DMS153 treated with DMSO at 0.1 percent for 48 hours (cell line): ENCODE results near the gene FBXL16.
A peak's percentile ranks its signal among the peaks of the same experiment; 100 is the strongest.
"Not testable (repeated sequence)": the region's sequence is repeated elsewhere in the genome, so short reads cannot be mapped to it uniquely, and the experiment has no call there.

Experiments
- DNase-seq: peaks from one replicate; lab custom pipeline; 2025; ENCODE audit not compliant: unreplicated experiment; lab: John Stamatoyannopoulos, UW

FBXL16 gene

DNA sequence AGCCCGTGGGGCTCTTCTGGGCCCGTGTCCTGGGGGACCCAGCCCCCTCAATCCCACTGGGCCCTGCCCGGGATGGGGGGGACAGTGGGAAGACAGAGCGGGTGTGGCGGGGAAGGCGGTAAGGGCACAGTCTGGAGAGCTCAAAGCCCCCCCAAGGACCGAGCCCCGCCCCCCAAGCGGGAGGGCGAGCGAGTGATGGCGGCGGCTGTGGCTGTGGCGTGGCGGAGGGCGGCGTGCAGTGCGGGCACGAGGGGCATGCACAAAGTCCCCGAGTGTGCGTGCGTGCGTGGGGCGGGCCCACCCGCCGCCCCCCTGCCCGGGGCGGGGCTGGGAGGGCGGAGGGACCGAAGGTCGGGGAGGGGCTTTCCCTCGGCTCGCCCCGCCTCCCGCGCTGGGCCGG lies 11.8 kb downstream of the FBXL16 start:
- no peak for DNase-seq

DNA sequence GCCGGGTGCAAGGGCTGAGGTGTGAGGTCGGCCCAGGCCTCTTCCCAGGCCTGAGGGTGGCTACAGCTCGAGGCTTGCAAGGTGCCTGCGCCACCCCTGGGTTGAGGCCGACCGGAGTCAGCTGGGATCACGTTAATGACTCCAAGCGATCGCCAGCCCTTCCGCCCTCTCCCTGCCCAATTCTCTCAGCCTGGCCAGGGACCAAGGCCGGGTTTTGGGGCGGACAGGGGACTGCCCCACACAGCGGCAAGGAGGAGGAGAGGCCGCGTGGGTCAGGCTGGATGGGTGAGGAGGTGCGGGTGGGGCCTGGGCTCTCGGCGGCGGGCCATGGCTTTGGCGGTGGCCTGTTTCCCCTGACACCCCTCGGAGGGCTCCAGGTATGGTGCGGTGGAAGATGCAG lies 12.2 kb downstream of the FBXL16 start:
- no peak for DNase-seq

- no peak for DNase-seq
These were observed 13.1 kb downstream of the FBXL16 start for GRCh38 chr16:692356-693108.

- DNase-seq: not testable (repeated sequence)
These were observed 14.4 kb downstream of the FBXL16 start for GRCh38 chr16:691242-691641.

DNA sequence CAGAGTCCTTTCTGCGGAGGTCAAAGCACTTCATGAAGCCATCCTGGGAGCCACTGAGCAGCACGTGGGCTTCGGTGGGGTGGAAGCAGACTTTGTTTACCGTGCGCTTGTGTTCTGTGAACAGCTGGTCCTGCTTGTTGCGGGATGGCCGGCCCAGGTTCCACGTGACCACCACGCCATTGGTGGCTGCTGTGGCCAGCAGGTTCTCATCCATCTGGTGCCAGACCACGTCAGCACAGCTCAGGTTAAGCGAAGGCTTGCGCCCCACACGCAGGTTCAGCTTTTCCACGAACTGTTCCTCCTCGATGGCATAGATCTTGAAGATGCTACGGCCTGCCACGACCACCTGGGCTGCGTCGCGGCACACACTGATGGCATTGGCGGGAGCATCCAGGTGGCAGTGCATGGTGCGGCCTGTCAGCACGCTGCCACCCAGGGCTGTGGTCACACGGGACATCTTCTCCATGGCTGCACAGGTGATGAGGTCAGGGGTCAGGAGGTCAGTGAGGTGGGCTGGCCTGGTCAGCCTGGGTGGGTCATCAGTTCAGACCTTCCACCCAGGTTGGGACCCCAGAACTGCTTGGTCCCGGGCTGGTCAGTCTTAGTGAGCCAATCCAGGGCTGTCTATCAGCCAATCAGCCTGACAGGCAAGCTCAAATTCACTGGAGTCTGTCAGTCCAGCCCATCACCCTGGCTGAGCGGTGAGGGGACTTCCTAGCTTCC lies 16.3 kb downstream of the FBXL16 start:
- DNase-seq: no peak

DNA sequence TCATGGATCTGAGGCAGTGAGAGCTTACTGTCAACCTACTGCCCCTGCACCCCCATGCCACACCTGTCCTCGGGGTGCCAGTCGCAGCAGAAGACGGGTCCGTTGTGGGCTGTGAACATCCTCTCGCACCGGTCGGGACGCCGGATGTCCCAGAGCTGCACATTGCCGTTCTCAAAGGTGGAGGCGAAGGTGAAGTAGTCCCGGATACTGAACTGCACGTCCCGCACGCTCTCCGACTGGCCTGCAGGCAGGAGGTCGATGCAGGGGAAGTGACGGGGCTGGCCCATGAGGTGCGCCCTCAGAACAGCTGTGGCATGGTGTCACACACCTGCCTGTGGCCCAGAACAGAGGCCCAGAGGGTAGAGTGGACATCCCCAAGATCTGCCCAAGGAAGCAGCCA lies 18.1 kb downstream of the FBXL16 start:
- DNase-seq: no peak

GRCh38 chr16:686459-687260 lies 18.9 kb downstream of the FBXL16 start:
- DNase-seq: no peak

DNA sequence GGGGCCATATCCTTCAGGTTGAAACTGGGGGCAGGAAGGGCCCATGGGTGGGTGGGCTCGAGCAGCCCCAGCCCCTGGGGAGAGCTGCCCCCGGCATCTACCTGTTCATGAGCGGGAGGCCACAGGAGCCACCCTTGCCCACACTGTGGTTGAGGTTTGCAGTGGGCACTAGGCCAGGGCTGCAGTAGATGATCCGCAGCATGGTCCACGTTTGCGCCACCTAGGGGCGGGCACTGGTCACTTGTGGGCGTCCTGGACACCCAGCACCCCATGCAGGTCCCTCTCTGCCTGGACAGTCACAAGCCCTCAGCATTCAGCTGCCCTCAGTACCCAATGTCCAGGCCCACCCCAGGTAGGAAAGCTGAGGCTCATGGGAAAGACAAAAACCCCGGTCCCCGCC lies 19.6 kb downstream of the FBXL16 start:
- DNase-seq: peak; percentile 12

- DNase-seq: peak; percentile 82
These were observed 20.5 kb downstream of the FBXL16 start for GRCh38 chr16:684961-685696.

DNA sequence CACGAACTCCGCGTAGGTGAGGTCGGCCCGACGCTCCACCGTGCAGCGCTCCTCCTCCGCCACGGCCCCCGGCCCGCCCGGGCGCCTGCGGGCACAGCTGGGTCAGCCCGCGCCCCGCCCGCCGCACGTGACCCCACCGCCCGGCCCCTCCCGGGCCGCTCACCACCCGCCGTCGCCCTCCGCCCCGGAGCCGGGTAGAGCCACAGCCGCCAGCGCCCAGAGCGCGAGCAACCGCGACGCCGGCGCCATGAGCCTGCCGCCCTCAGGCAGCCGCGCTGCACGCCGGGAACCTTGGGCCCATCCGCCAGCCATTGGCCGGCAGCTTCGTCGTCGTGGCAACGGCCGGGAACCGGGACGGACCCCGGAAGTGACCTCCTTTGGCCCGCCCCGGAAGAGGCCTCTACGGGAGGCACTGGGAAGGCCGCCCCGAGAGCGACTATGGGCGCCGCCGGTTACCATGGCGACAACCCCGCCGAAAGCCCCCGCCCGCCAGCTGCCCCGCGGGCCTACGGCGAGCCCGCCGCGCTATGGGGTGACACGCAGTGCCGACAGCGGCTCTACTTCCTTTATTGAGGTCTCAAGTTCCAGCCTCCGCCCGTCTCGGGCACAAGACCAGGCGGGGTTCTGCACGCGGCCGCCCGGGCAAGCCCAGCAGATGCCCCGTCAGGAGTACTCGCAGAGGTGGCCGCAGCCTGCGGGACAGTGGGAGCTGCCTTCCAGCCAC lies 21.4 kb downstream of the FBXL16 start, which contains the start of gene JMJD8:
Gene JMJD8, minus strand, starts transcription at position 264 of the 724 bp plus-strand sequence. Its CDS starts 15 bp downstream, at position 249.
- peak; percentile 90 for DNase-seq

DNA sequence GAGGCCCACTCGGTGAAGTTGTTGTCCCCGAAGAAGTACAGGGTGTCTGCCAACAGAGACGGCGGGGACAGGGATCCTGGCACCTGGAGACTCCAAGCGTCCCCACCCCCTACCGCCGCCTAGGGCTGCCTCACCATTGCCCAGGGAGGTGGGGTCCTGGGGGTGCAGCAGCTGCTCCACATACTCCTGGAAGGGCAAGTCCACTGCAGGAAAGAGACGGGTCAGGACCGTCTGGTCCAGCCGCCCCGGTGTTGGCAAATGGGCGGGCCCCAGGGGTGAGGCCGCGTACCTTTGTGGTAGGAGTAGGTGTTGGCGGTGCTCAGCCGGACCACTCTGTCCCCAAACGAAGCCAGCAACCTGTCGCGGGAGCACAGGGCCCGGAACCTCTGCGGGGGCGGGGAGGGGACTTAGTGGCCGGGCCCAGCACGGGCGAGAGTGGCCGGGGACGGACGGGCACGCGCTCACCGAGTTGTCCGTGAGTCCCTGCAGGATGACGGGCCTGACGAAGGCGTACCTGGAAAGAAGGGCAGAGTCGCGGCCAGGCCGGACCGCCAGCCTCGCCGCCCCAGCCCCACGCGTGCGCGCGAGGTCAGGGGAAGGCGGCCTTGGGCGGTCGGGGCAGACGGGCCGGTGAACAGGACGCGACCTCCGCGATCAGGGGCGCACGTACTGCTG lies 22.1 kb downstream of the FBXL16 start:
- no peak for DNase-seq

DNA sequence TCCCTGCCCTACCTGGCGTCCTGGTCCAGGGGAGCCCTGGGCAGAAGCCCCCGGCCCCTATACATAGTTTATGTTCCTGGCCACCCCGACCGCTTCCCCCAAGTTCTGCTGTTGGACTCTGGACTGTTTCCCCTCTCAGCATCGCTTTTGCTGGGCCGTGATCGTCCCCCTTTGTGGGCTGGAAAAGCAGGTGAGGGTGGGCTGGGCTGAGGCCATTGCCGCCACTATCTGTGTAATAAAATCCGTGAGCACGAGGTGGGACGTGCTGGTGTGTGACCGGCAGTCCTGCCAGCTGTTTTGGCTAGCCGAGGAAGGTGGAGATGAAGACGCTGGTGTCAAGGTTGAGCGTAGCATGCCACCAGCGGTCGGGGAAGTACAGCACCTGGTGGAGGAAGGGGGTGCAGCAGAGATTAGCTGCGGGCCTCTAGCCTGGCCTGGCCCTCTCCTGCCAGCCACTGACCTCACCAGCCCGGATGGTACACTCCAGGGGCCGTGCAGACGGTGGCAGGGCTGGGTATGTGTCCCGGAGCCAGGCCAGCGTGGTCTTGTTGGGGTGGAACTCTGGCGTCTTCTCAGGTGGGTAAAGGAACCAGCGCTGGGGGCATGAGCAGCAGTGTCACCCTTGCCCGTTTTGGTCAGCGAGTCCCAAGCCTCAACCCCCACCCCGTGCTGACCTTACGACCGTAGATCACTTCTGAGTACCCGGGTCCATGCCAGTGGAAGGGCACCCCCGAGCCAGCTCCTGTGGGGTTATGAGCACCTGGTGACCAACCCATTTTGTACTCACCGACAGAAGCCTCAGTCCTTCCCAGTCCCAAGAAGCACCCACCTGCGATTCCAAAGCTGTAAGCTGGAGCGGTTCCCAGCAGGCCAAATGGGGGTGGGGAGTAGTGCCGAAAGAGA lies 22.9 kb downstream of the FBXL16 start:
- DNase-seq: no peak

- no peak for DNase-seq
These were observed 23.7 kb downstream of the FBXL16 start for GRCh38 chr16:681746-682427.

DNA sequence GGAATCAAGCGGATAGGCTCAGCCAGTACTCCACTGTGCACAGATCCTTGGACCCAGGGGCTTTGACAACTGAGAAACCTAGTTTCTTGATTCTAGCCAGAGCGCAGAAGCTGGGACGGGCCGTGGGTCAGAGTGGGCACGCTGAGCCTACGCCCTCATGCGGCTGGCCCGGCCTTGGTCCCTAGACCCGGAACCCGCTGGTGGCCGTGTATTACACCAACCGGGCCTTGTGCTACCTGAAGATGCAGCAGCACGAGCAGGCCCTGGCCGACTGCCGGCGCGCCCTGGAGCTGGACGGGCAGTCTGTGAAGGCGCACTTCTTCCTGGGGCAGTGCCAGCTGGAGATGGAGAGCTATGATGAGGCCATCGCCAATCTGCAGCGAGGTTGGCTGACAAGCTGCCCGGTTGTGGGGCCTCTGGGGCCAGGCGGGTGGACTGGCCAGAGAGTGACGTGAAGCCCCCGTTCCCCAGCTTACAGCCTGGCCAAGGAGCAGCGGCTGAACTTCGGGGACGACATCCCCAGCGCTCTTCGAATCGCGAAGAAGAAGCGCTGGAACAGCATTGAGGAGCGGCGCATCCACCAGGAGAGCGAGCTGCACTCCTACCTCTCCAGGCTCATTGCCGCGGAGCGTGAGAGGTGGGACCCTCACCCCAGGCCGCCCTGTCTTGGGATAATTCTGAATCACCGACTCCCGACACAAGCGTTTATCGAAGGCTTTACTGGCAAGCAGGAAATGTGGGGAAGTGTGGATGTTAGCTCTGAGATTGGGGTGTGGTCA lies 24.4 kb downstream of the FBXL16 start:
- DNase-seq: no peak

- no peak for DNase-seq
These were observed 25.0 kb downstream of the FBXL16 start for GRCh38 chr16:680625-680945.

DNA sequence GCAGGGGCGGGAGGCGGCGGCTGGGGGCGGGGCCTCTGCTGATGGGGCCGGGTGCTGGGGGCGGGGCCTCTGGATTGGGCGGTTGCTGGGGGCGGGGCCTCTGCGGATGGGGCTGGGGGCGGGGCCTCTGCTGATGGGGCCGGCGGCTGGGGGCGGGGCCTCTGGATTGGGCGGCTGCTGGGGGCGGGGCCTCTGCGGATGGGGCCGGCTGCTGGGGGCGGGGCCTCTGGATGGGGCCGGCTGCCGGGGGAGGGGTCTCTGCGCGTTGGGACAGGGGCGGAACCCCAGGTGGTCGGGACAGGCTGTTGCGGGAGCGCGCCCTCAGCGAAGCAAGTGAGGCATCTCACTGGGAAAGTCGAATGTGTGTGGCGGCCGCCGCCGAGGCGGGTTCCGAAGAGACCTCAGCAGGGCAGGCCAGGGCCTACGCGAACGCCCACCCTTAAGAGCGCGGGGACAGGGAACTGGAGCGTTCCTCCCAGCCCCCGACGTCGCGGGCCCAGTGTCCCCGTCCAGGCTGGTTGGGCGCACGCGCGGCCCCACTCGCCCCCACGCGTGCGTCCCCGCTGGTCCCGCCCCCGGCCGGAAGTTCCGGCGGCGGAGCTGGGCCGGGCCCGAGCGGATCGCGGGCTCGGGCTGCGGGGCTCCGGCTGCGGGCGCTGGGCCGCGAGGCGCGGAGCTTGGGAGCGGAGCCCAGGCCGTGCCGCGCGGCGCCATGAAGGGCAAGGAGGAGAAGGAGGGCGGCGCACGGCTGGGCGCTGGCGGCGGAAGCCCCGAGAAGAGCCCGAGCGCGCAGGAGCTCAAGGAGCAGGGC lies 25.6 kb downstream of the FBXL16 start, which contains the start of gene STUB1:
Gene STUB1, plus strand, starts transcription at position 597 of the 811 bp plus-strand sequence. Its CDS starts 116 bp downstream, at position 713.
- peak; percentile 67 for DNase-seq
